Activated naive CD8-positive, alpha-beta T cell treated with anti-CD3 and anti-CD28 coated beads for 36 hours (primary cell): ENCODE data around the gene SAP30L. TPM values are rescaled to one million over a fixed set of nuclear protein-coding genes. Genes with fewer than 3 reads are reported as not detected.

Source experiments
- DNase-seq: peaks from one replicate; pipeline ENCODE4 v3.0.0; 2021
- H3K27ac Mint-ChIP-seq: one replicate; pipeline ENCODE4 v1.8.0; 2022; ENCODE audit warnings: mild to moderate bottlenecking, moderate library complexity, mixed read lengths
- H3K27me3 Mint-ChIP-seq: one replicate; pipeline ENCODE4 v1.8.0; 2022; ENCODE audit warnings: mild to moderate bottlenecking, mixed read lengths
- H3K36me3 Mint-ChIP-seq: one replicate; pipeline ENCODE4 v1.8.0; 2021; ENCODE audit warnings: mild to moderate bottlenecking, mixed read lengths
- H3K4me1 Mint-ChIP-seq: one replicate; pipeline ENCODE4 v1.8.0; 2021; ENCODE audit warnings: mixed read lengths
- H3K4me3 Mint-ChIP-seq: one replicate; pipeline ENCODE4 v1.8.0; 2022; ENCODE audit warnings: mild to moderate bottlenecking, moderate library complexity, mixed read lengths
- H3K9me3 Mint-ChIP-seq: one replicate; pipeline ENCODE4 v1.8.0; 2022; ENCODE audit warnings: mixed read lengths
- total RNA-seq, 2 experiments: library from RNA; stranded (reverse); gene quantifications; one replicate each; pipeline ENCODE4 v1.2.3, GENCODE V29; 2021

Gene SAP30L
- total RNA-seq, 2 experiments from 2014 or later = 24.8 to 25.8 TPM

DNA sequence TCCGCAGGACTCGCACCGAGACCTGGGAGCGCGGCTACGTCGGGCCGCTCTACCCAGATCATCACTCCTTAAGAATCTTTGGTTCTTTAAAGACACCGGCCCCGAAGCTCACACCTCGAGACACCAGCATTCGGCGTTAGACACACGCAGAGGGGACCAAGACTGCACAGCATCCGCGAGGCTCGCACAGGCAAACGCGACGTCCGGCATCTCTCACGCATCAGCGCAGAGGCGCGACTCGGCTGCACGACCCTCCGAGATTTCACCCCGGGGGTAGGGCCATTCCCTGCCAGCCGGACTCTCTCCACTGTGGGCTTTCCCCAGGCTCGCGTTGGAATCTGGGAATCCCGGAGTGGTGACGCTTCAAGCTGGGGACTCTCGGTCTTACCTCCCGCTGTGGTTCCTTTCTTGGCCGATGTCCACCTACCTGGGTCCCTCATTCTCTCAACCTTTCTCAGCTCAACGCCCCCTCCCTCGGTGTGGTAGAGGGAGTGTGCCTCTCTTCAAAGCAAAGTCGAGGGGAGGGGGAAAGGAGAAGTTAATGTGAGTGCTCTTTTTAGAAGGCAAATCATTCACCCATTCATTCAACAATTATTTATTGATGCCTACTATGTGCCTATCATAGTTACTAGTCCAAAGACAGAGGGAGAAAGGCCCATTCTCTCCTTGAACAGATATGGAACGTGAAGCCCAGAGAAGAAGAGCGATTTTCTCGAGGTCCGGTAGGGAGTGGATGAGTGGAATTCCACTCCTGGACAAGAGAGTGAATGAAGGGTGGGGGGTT, 33.6 kb downstream of the SAP30L start:
- peaks cover 97% of the 10 kb centered on the region for H3K27me3 Mint-ChIP-seq
- H3K27ac Mint-ChIP-seq = peak overlapping the region; percentile 30
- H3K4me3 Mint-ChIP-seq = no peak overlapping the region
- H3K9me3 Mint-ChIP-seq = no peaks in the 10 kb centered on the region
- H3K4me1 Mint-ChIP-seq = peaks cover 38% of the 10 kb centered on the region
- DNase-seq = no peak
- H3K36me3 Mint-ChIP-seq = peaks cover 3% of the 10 kb centered on the region

GRCh38 chr5:154479944-154480750, 34.4 kb downstream of the SAP30L start:
- Mint-ChIP-seq H3K9me3 (no peaks in the 10 kb centered on the region), H3K27ac (no peak overlapping the region), H3K4me1 (peaks cover 33% of the 10 kb centered on the region), H3K4me3 (no peak overlapping the region), H3K27me3 (peaks cover 97% of the 10 kb centered on the region), H3K36me3 (peaks cover 3% of the 10 kb centered on the region)
- no peak for DNase-seq

- peaks cover 97% of the 10 kb centered on the region for H3K27me3 Mint-ChIP-seq
- no peak overlapping the region for H3K4me3 Mint-ChIP-seq
- no peak overlapping the region for H3K27ac Mint-ChIP-seq
- DNase-seq = no peak
- H3K9me3 Mint-ChIP-seq = no peaks in the 10 kb centered on the region
- H3K36me3 Mint-ChIP-seq = peaks cover 3% of the 10 kb centered on the region
- peaks cover 36% of the 10 kb centered on the region for H3K4me1 Mint-ChIP-seq
These were observed 35.0 kb downstream of the SAP30L start for GRCh38 chr5:154480847-154481246.

GRCh38 chr5:154481584-154482381, 36.0 kb downstream of the SAP30L start:
- H3K4me3 Mint-ChIP-seq = no peak overlapping the region
- peaks cover 39% of the 10 kb centered on the region for H3K4me1 Mint-ChIP-seq
- no peaks in the 10 kb centered on the region for H3K9me3 Mint-ChIP-seq
- no peak for DNase-seq
- H3K27ac Mint-ChIP-seq = no peak overlapping the region
- peaks cover 97% of the 10 kb centered on the region for H3K27me3 Mint-ChIP-seq
- peaks cover 3% of the 10 kb centered on the region for H3K36me3 Mint-ChIP-seq

- Mint-ChIP-seq H3K4me1 (peaks cover 41% of the 10 kb centered on the region), H3K4me3 (no peak overlapping the region), H3K36me3 (no peaks in the 10 kb centered on the region), H3K9me3 (no peaks in the 10 kb centered on the region), H3K27ac (no peak overlapping the region), H3K27me3 (peaks cover 98% of the 10 kb centered on the region)
- DNase-seq = no peak
These were observed 37.0 kb downstream of the SAP30L start for GRCh38 chr5:154482528-154483449.

DNA sequence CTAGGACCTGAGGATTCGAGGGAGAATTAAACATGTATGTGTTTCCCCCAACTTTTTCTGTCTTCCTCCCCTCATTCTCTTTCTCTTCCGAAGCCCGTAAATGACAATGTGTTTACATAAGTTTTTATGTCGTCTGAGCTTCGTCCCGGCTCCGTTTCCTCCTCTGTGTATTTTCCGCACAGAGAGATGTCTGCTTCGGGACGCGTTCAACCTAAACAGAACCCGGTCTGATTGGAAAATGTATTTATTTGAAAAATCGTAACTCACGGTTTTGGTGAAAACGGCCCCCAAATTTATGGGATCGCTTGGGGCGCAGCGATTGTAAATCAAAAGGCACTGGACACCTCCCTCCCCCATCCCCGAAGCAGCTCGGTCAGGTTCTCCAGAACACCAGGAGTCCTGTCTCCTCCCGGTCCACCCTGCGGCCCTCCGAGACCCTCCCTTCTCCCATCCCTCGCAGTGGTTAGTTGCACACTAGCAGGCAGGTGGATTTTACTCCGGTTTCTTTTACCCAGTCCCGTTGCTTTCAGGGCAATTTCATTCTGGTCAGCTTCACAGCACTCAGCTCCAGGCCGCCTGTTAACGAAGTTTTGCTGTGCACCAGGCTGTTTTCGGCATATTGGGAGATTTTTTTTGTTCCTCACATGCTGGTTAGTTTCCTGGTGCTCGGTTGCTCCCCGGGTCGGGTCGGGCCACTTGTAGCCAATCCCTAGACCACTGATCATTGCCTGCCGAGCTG, 38.0 kb downstream of the SAP30L start:
- Mint-ChIP-seq H3K4me3 (no peak overlapping the region), H3K27ac (no peak overlapping the region), H3K4me1 (peaks cover 43% of the 10 kb centered on the region), H3K36me3 (no peaks in the 10 kb centered on the region), H3K27me3 (peaks cover 91% of the 10 kb centered on the region), H3K9me3 (no peaks in the 10 kb centered on the region)
- DNase-seq = no peak

DNA sequence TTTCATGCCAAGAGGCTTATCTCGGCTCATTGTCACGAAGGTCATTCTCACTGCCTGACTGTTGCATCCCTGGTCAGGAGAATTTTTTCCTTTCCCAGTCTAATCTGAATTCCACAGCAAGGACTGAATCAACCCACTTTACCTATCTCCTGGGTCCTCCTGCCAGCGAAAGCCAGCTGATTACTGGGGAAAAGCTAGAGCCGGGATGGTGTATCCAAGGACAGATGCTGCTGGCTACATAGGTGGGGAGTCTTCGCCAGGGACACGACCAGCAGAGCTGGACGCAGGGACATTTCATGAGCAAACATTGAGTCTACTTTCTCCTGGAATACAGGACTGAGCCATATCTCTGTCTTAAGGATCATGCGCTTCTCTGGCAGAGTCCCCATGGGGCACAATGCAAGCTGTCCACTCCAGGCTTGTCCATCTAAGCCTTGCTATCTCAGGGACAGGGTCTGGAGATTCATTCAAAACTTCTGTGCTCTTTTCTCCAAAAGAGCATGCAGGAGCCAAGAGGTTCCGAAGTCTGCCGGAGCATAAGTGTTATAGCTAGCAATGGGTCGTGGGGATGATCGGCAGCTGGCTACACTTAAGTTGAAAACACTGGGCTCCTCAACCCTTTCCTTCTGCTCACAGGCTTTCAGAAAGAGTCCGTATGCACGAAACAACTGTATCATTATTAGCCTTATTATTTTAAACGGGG, 38.7 kb downstream of the SAP30L start:
- peaks cover 40% of the 10 kb centered on the region for H3K4me1 Mint-ChIP-seq
- H3K36me3 Mint-ChIP-seq = no peaks in the 10 kb centered on the region
- no peak overlapping the region for H3K27ac Mint-ChIP-seq
- peaks cover 89% of the 10 kb centered on the region for H3K27me3 Mint-ChIP-seq
- no peaks in the 10 kb centered on the region for H3K9me3 Mint-ChIP-seq
- no peak for DNase-seq
- H3K4me3 Mint-ChIP-seq = no peak overlapping the region

GRCh38 chr5:154485096-154485491, 39.3 kb downstream of the SAP30L start:
- H3K4me3 Mint-ChIP-seq = no peak overlapping the region
- H3K4me1 Mint-ChIP-seq = peaks cover 37% of the 10 kb centered on the region
- H3K9me3 Mint-ChIP-seq = no peaks in the 10 kb centered on the region
- no peaks in the 10 kb centered on the region for H3K36me3 Mint-ChIP-seq
- DNase-seq = no peak
- peaks cover 89% of the 10 kb centered on the region for H3K27me3 Mint-ChIP-seq
- H3K27ac Mint-ChIP-seq = no peak overlapping the region

DNA sequence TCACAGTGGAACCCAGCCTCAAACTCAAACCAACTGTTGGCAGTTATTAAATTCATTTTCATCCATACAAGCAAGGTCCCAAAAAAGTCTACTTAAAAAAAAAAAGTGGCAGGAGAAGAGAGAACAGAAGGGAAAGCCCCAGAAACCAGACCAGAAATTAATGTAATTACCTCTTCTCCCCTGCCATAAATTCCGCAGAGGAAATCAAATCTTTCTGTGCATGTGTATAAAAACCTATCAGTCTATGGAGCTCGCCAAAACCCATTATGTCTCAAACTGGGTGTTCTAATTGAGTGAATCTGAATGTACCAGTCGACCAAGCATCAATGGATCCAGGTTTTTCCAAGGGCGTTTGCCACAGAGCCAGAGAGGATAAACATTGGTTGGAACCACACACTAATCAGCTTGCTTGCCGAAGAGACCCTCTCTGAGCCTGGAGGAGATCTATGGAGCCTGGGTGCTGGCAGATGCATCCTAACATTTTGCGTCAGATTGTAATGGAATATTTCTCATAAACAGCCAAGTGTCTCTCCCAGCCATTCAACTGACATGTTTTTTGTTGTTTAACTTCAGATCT, 40.1 kb downstream of the SAP30L start:
- no peak overlapping the region for H3K27ac Mint-ChIP-seq
- peaks cover 31% of the 10 kb centered on the region for H3K4me1 Mint-ChIP-seq
- no peaks in the 10 kb centered on the region for H3K9me3 Mint-ChIP-seq
- H3K4me3 Mint-ChIP-seq = no peak overlapping the region
- no peak for DNase-seq
- H3K27me3 Mint-ChIP-seq = peaks cover 88% of the 10 kb centered on the region
- no peaks in the 10 kb centered on the region for H3K36me3 Mint-ChIP-seq

DNA sequence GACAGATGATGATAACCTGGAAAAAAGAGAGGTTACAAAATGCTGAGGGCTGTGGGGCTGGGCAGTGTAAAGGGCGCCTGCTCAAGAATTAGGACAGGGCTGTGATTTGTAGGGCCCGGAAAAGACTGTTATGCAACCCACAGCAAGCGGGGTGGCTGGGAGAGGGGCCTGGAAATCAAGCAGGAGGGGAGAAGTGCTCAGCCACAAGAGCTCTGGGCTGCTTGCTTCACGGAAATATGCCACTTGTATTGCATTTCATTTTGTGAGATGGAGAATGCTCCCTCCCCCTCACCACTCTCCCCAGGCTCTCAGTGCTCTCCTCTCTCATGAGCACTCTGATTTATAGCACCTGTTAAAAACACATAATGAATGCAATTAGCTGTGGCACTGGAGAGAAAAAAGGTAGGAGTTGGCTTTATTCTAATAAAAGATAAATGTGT, 40.6 kb downstream of the SAP30L start:
- Mint-ChIP-seq H3K4me3 (no peak overlapping the region), H3K27me3 (peaks cover 88% of the 10 kb centered on the region), H3K36me3 (no peaks in the 10 kb centered on the region), H3K9me3 (no peaks in the 10 kb centered on the region), H3K4me1 (peaks cover 31% of the 10 kb centered on the region), H3K27ac (no peak overlapping the region)
- no peak for DNase-seq

- H3K9me3 Mint-ChIP-seq = no peaks in the 10 kb centered on the region
- peak; percentile 67 for DNase-seq
These were observed 41.7 kb downstream of the SAP30L start for GRCh38 chr5:154487541-154487940.

DNA sequence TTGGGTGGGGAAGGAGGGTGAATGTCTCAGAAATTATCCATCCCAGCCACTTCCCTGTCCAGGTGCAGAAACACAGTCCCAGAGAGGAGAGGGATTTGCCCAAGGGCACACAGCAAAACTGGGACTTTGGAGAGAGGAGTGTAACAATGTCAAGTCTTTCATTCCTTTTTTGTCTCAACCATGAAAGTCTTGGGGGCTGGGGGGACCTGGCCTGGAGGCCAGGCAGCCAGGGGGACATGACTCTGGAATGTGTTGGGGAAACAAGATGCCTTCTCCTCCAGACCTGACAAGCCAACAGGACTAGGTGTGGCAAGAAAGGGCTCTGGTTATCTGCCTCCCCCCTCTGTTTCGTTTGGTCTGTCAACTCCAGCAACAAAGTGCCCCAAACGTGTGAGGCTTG, 46.1 kb downstream of the SAP30L start:
- no peaks in the 10 kb centered on the region for H3K9me3 Mint-ChIP-seq
- no peaks in the 10 kb centered on the region for H3K36me3 Mint-ChIP-seq
- no peak overlapping the region for H3K4me3 Mint-ChIP-seq
- H3K27me3 Mint-ChIP-seq = peaks cover 82% of the 10 kb centered on the region
- no peak for DNase-seq
- H3K4me1 Mint-ChIP-seq = peaks cover 9% of the 10 kb centered on the region
- no peak overlapping the region for H3K27ac Mint-ChIP-seq

More at GRCh38 chr5:154487541-154487940, 41.7 kb downstream of the SAP30L start:
- H3K36me3 Mint-ChIP-seq = no peaks in the 10 kb centered on the region
- H3K4me3 Mint-ChIP-seq = no peak overlapping the region
- peaks cover 31% of the 10 kb centered on the region for H3K4me1 Mint-ChIP-seq
- peaks cover 88% of the 10 kb centered on the region for H3K27me3 Mint-ChIP-seq
- no peak overlapping the region for H3K27ac Mint-ChIP-seq

- no peaks in the 10 kb centered on the region for H3K4me1 Mint-ChIP-seq
- H3K9me3 Mint-ChIP-seq = no peaks in the 10 kb centered on the region
- H3K27ac Mint-ChIP-seq = no peak overlapping the region
- H3K36me3 Mint-ChIP-seq = no peaks in the 10 kb centered on the region
- DNase-seq = no peak
- H3K27me3 Mint-ChIP-seq = peaks cover 80% of the 10 kb centered on the region
- no peak overlapping the region for H3K4me3 Mint-ChIP-seq
These were observed 47.5 kb downstream of the SAP30L start for GRCh38 chr5:154493274-154493673.
